GM19455 (cell line): ENCODE measurements around the gene PNPO.
A peak's percentile ranks its signal among the peaks of the same experiment; 100 is the strongest.
"Not testable (repeated sequence)": the region's sequence is repeated elsewhere in the genome, so short reads cannot be mapped to it uniquely, and the experiment has no call there.

Experiments
- ATAC-seq: cut with Tn5 transposase; IDR thresholded peaks from one replicate; pipeline ENCODE4 v1.9.1; 2021; ENCODE audit not compliant: unreplicated experiment

Gene PNPO

GRCh38 chr17:47970725-47971499 is 29.5 kb downstream of the PNPO start, which contains the start of gene CDK5RAP3:
CDK5RAP3 (plus strand) TSS chr17:47971113; CDS start chr17:47971147, 34 bp downstream.
- peak; percentile 95 for ATAC-seq

- no peak for ATAC-seq
Measured at GRCh38 chr17:47973541-47973940, 32.2 kb downstream of the PNPO start.

- ATAC-seq = no peak
Measured at GRCh38 chr17:47975189-47975822, 33.9 kb downstream of the PNPO start.

GRCh38 chr17:47975823-47976205 is 34.4 kb downstream of the PNPO start:
- no peak for ATAC-seq

- no peak for ATAC-seq
Measured at GRCh38 chr17:47978324-47978723, 37.0 kb downstream of the PNPO start.

- no peak for ATAC-seq
Measured at GRCh38 chr17:47980541-47980940, 39.2 kb downstream of the PNPO start.

- ATAC-seq = no peak
Measured at GRCh38 chr17:47981462-47981861, 40.1 kb downstream of the PNPO start.

GRCh38 chr17:47982091-47982617 is 40.8 kb downstream of the PNPO start:
- no peak for ATAC-seq

GRCh38 chr17:47982645-47983390 is 41.4 kb downstream of the PNPO start:
- no peak for ATAC-seq

- no peak for ATAC-seq
Measured at GRCh38 chr17:47983492-47984223, 42.3 kb downstream of the PNPO start.

- ATAC-seq = no peak
Measured at GRCh38 chr17:47986520-47986919, 45.1 kb downstream of the PNPO start.

GRCh38 chr17:47987240-47987835 is 46.0 kb downstream of the PNPO start:
- ATAC-seq = no peak

GRCh38 chr17:47988445-47988844 is 47.1 kb downstream of the PNPO start:
- ATAC-seq = not testable (repeated sequence)

- no peak for ATAC-seq
Measured at GRCh38 chr17:47989159-47989558, 47.8 kb downstream of the PNPO start.

- ATAC-seq = no peak
Measured at GRCh38 chr17:47989700-47990099, 48.3 kb downstream of the PNPO start.

- no peak for ATAC-seq
Measured at GRCh38 chr17:47990962-47991731, 49.8 kb downstream of the PNPO start.

GRCh38 chr17:47992216-47992615 is 50.8 kb downstream of the PNPO start:
- ATAC-seq = no peak

- no peak for ATAC-seq
Measured at GRCh38 chr17:47993031-47993564, 51.7 kb downstream of the PNPO start.

GRCh38 chr17:47993964-47994363 is 52.6 kb downstream of the PNPO start:
- no peak for ATAC-seq
